HG02610 (cell line): ENCODE data around the gene CHRM1.

Source experiments
- ATAC-seq: cut with Tn5 transposase; IDR thresholded peaks from one replicate; pipeline ENCODE4 v1.9.1; 2021; ENCODE audit warnings: mild to moderate bottlenecking, moderate library complexity; ENCODE audit not compliant: unreplicated experiment

The CHRM1 gene

GRCh38 chr11:62925745-62926679 is 4.8 kb upstream of the CHRM1 start:
- no peak for ATAC-seq

GRCh38 chr11:62925308-62925707 is 4.1 kb upstream of the CHRM1 start:
- ATAC-seq = no peak

- ATAC-seq = no peak
These were observed 2.6 kb upstream of the CHRM1 start for GRCh38 chr11:62923601-62924411.

GRCh38 chr11:62922653-62923431 is 1.7 kb upstream of the CHRM1 start:
- no peak for ATAC-seq

GRCh38 chr11:62922189-62922589 is 1.0 kb upstream of the CHRM1 start:
- no peak for ATAC-seq

- ATAC-seq = no peak
These were observed 518 bp upstream of the CHRM1 start for GRCh38 chr11:62921573-62922188.

- ATAC-seq = no peak
These were observed 1.1 kb downstream of the CHRM1 start for GRCh38 chr11:62919898-62920640.

- no peak for ATAC-seq
These were observed 1.7 kb downstream of the CHRM1 start for GRCh38 chr11:62919476-62919875.

GRCh38 chr11:62918531-62918930 is 2.6 kb downstream of the CHRM1 start:
- ATAC-seq = no peak

GRCh38 chr11:62917906-62918502 is 3.2 kb downstream of the CHRM1 start:
- ATAC-seq = no peak

GRCh38 chr11:62914416-62914815 is 6.7 kb downstream of the CHRM1 start:
- ATAC-seq = no peak

GRCh38 chr11:62912268-62912667 is 8.9 kb downstream of the CHRM1 start:
- no peak for ATAC-seq

- ATAC-seq = no peak
These were observed 9.7 kb downstream of the CHRM1 start for GRCh38 chr11:62911137-62912130.

- ATAC-seq = no peak
These were observed 10.9 kb downstream of the CHRM1 start for GRCh38 chr11:62910141-62910882.

GRCh38 chr11:62909107-62909894 is 11.9 kb downstream of the CHRM1 start:
- ATAC-seq = no peak

- no peak for ATAC-seq
These were observed 12.6 kb downstream of the CHRM1 start for GRCh38 chr11:62908468-62909072.
